HFFc6 (cell line): ENCODE data around the gene OR10G7. TPM values are rescaled to one million over a fixed set of nuclear protein-coding genes. Genes with fewer than 3 reads are reported as not detected.

Experiments used
- DNase-seq: peaks from one replicate; pipeline ENCODE4 v3.0.0-alpha.2; 2018
- H3K27ac Mint-ChIP-seq: 2 replicates; pipeline ENCODE4 v1.8.0; 2020; ENCODE audit warnings: mild to moderate bottlenecking, mixed read lengths
- H3K27me3 Mint-ChIP-seq: 2 replicates; pipeline ENCODE4 v1.8.0; 2021; ENCODE audit warnings: mild to moderate bottlenecking, moderate library complexity, mixed read lengths; ENCODE audit not compliant: insufficient read depth
- H3K36me3 Mint-ChIP-seq: 2 replicates; pipeline ENCODE4 v1.8.0; 2021; ENCODE audit warnings: low read depth, mixed read lengths
- H3K4me1 Mint-ChIP-seq: 2 replicates; pipeline ENCODE4 v1.8.0; 2020; ENCODE audit warnings: low read depth, mixed read lengths
- H3K4me3 Mint-ChIP-seq: 2 replicates; pipeline ENCODE4 v1.8.0; 2020; ENCODE audit warnings: mild to moderate bottlenecking, moderate library complexity, mixed read lengths
- H3K9me3 Mint-ChIP-seq: 2 replicates; pipeline ENCODE4 v1.8.0; 2020; ENCODE audit warnings: mild to moderate bottlenecking, mixed read lengths
- total RNA-seq, 6 experiments: library from RNA; stranded (reverse); fragmentation: NEBNext Ultra II Directional; extraction: Animal tissue kit (Norgen Biotek cat#: 25700); gene quantifications; 2 replicates in 1 of 6; 3 replicates in 5 of 6; pipeline ENCODE4 v1.2.3, GENCODE V29; 2021
- TF ChIP-seq, protein P1 (sequence below): fragments of 200-600 bp; sonication (generic); IDR thresholded peaks from 2 replicates; pipeline ENCODE4 v1.5.0; 2021; ENCODE audit warnings: antibody characterized with exemption, mild to moderate bottlenecking

Gene OR10G7
- total RNA-seq, 6 experiments from 2014 or later: not detected

DNA sequence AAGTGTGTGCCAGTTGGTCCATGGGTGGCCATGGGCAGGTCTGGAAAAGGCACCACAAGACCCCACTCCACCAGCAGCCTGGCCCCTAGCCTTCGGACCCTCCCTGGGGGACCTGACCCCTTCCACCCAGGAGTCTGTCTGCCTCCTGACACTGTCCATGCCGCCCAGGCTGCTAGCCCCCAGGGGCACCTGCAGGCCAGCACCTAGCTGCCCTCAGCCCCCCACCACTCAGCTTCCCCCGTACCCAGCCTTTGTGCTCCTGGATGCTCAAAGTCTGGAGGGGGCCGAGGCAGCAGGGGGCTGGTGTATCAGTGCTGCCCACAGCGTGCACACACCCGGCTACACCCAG is 34.3 kb upstream of the OR10G7 start:
- TF ChIP-seq, protein P1, sequence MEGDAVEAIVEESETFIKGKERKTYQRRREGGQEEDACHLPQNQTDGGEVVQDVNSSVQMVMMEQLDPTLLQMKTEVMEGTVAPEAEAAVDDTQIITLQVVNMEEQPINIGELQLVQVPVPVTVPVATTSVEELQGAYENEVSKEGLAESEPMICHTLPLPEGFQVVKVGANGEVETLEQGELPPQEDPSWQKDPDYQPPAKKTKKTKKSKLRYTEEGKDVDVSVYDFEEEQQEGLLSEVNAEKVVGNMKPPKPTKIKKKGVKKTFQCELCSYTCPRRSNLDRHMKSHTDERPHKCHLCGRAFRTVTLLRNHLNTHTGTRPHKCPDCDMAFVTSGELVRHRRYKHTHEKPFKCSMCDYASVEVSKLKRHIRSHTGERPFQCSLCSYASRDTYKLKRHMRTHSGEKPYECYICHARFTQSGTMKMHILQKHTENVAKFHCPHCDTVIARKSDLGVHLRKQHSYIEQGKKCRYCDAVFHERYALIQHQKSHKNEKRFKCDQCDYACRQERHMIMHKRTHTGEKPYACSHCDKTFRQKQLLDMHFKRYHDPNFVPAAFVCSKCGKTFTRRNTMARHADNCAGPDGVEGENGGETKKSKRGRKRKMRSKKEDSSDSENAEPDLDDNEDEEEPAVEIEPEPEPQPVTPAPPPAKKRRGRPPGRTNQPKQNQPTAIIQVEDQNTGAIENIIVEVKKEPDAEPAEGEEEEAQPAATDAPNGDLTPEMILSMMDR: no peak
- H3K27me3 Mint-ChIP-seq: peaks cover 12% of the 10 kb centered on the region
- no peak for DNase-seq
- no peaks in the 10 kb centered on the region; the same call in 1 of the 2 replicates for H3K9me3 Mint-ChIP-seq
- no peak overlapping the region for H3K27ac Mint-ChIP-seq
- H3K4me3 Mint-ChIP-seq: no peak overlapping the region
- H3K4me1 Mint-ChIP-seq: no peaks in the 10 kb centered on the region
- H3K36me3 Mint-ChIP-seq: no peaks in the 10 kb centered on the region

DNA sequence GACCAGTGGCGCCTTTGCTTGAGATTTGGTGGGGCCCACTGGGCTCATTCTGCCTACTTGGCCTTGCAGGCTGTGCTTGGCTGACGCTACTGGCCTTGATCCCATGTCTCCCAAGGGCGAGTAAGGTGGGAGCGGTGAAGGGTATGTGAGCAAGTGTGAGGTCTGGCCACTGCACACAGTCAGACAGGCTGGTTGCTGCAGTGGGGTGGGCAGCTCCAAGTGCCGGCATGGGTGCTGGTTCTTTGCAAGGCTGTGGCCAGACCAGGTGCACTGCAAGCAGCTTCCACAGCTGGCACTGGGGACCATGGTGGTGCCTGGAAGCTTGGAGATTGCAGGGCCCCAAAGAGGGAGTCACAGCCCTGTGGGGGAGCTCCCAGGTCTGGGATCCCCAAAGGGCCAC is 33.4 kb upstream of the OR10G7 start:
- Mint-ChIP-seq H3K27me3 (peaks cover 12% of the 10 kb centered on the region), H3K9me3 (no peaks in the 10 kb centered on the region; the same call in 1 of the 2 replicates), H3K27ac (no peak overlapping the region), H3K4me1 (peaks cover 6% of the 10 kb centered on the region; the same call in 1 of the 2 replicates), H3K36me3 (no peaks in the 10 kb centered on the region), H3K4me3 (no peak overlapping the region)
- TF ChIP-seq, protein P1: no peak
- DNase-seq: no peak

GRCh38 chr11:124072147-124072546 is 31.0 kb upstream of the OR10G7 start:
- Mint-ChIP-seq H3K9me3 (no peaks in the 10 kb centered on the region), H3K4me1 (peaks cover 9% of the 10 kb centered on the region; the same call in 1 of the 2 replicates), H3K27ac (no peak overlapping the region), H3K27me3 (peaks cover 9% of the 10 kb centered on the region; the same call in 1 of the 2 replicates), H3K36me3 (no peaks in the 10 kb centered on the region), H3K4me3 (no peak overlapping the region)
- DNase-seq: no peak
- TF ChIP-seq, protein P1: no peak

GRCh38 chr11:124071623-124071948 is 30.5 kb upstream of the OR10G7 start:
- no peak for DNase-seq
- H3K27ac Mint-ChIP-seq: no peak overlapping the region

DNA sequence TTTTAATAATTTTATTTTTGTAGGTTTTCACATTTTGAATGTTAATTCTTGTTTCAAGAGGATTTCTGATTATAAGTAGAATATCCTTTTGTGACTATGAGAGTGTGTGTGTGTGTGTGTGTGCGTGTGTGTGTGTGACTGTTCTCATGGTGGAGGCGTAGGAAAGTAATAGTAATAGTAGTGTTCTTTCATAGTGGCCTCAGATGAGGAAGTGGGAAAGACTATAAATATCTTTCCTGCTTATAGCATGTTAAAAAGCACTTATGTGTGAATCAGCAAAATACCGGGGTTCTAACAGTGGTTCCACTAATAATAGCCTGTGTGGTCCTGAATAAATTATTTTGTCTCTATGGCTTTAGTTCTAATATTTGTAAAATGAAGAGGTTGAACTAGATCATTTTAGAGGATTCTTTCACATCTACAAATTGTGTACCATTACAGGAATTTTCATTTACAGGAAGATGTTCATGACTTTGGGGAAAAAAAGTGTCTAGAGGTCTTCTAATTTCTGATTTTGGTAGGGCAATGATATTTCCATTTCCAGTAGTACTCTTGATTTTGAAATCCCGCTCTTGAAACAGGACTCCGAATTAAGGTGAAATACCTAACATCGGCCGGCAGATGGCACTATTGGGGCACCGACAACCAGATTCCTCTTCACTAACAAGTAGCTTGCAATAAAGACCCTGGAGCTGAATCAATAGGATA is 29.9 kb upstream of the OR10G7 start:
- peaks cover 9% of the 10 kb centered on the region; the same call in 1 of the 2 replicates for H3K4me1 Mint-ChIP-seq
- H3K4me3 Mint-ChIP-seq: no peak overlapping the region
- H3K27ac Mint-ChIP-seq: no peak overlapping the region
- H3K36me3 Mint-ChIP-seq: no peaks in the 10 kb centered on the region
- TF ChIP-seq, protein P1: peak; percentile 91
- DNase-seq: peak; percentile 63
- H3K27me3 Mint-ChIP-seq: peaks cover 7% of the 10 kb centered on the region; the same call in 1 of the 2 replicates
- no peaks in the 10 kb centered on the region for H3K9me3 Mint-ChIP-seq

More at GRCh38 chr11:124071623-124071948, 30.5 kb upstream of the OR10G7 start:
- TF ChIP-seq, protein P1: peak; percentile 51
- Mint-ChIP-seq H3K4me1 (peaks cover 9% of the 10 kb centered on the region; the same call in 1 of the 2 replicates), H3K4me3 (peak overlapping the region; percentile 44; the same call in 1 of the 2 replicates), H3K9me3 (no peaks in the 10 kb centered on the region), H3K36me3 (no peaks in the 10 kb centered on the region), H3K27me3 (peaks cover 7% of the 10 kb centered on the region; the same call in 1 of the 2 replicates)
